HG03432 (cell line): ENCODE results near the gene PDGFRA.
"Not testable (repeated sequence)": the region's sequence is repeated elsewhere in the genome, so short reads cannot be mapped to it uniquely, and the experiment has no call there.

Experiments
- ATAC-seq: cut with Tn5 transposase; IDR thresholded peaks from one replicate; pipeline ENCODE4 v1.9.1; 2021; ENCODE audit warnings: mild to moderate bottlenecking, moderate library complexity; ENCODE audit not compliant: unreplicated experiment

The PDGFRA gene

DNA sequence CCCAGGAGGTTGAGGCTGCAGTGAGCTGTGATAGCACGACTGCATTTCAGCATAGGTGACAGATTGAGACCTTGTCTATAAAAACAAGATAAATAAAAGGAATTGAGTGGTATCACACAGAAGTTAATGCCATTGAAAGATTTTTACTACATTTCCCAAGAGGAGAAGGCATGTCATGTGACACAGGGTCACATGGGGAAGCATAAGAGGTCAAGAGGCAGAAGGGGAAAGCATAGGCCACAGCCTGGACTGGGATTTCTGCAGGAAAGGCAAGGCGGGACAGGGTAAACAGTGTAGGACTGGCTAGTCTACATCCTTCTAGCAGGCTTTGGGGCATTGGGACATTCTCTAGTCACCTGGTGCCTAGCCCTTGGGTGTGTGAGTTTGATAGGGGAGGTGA lies 88.6 kb downstream of the PDGFRA start:
- ATAC-seq: no peak

DNA sequence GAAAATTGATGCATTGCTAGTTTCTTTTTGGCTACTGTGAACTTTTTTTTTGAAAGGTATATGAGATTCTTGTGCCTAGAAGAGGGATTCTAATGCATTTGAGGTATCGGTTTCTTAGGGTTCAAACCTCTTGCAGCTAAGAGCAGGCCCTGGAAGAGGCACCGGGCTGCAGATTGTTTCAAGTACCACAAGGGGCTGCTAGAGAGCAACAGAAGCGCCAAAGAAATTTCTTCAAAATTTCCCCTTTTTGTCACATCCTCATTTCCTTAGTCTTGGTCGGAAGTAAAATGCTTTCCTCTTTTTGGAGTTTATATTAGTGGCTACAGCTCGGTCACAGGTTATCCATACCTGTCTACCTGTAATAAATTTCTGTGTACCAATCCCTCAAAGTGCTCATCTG lies 89.8 kb downstream of the PDGFRA start:
- ATAC-seq: peak; percentile 28

DNA sequence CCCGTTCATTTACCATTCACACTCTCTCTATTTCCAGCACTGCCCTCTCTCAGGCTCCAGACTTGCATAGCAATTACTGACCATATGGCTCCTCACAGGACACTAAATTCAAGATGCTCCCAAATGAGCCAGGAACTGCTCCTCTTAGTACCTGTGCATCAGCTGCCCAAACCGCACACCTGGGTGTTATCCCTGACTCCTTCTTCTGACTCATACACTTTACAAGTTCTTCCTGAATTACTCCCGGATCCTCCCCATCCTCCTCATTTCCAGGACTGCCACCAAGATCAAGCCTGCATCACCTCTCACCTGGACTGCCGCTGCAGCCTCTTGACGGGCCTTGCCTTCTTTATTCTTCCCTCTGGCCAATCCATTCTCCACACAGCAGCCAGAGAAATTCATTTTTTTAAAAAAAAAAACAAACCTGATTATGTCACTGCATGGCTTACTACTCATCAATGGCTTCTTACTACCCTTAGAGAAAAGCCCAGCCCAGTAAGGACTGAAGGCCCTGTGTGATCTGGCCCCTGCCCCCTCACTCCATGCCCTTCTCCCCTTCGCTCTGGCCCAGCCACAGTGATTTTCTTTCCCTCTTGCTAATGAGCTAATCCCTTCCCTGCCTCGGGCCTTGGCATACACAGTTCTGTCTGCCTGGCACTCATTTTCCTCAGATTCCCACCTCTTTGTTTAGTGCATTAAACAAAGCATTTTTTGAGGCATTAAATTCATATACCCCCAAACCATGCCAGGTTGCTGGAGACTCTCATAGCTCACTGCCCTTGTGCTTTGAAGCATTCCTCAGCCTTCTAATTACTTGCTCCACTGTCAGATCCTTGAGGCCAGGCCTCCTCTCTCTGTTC lies 92.0 kb downstream of the PDGFRA start:
- ATAC-seq: no peak

DNA sequence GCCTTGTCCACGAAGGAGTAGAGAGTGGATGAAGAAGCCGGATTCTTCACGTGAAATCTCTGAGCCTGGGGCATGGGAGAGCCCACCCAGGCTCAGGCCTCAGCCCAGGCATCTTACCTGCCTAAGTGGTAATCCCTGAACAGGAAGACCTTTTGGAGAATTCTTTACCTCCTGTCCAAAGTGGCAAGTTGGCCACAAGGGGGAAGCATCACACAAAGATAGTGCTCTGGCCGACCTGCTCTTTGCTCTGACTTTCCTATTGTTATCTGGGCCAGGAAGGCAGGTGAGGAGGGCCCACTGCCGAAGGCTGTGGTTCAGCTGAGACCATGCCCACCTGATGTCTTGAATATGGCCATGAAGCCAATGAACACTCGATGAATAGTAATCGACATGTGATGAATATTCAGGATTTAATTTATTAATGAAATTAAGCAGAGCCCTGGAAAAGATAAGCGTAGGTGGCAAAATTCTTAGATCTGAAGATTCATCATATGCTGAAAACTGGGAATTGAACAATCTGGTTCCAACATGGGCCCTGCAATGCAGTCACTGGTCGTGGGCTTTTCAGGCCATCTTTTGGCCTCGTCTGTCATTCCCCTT lies 93.8 kb downstream of the PDGFRA start:
- peak; percentile 80 for ATAC-seq

DNA sequence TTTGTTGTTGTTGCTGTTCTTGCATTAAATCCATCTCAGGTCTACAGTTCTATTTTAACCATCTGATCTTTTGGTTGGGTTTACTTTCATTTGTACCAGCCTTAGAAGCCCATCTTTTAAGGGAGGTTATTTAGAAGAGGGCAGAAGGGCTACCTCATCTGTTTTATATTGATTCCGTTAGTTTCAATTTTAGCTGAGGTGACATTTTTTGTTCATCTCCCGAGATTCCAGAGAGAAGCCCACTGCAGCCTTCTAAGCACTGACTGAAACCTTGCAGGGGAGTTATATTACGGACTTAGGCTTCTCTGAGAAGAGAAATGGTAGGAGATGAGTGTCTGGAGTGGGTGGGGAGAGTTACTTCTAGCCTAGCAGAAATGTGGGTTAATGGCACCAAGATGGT lies 101.8 kb downstream of the PDGFRA start:
- ATAC-seq: no peak

DNA sequence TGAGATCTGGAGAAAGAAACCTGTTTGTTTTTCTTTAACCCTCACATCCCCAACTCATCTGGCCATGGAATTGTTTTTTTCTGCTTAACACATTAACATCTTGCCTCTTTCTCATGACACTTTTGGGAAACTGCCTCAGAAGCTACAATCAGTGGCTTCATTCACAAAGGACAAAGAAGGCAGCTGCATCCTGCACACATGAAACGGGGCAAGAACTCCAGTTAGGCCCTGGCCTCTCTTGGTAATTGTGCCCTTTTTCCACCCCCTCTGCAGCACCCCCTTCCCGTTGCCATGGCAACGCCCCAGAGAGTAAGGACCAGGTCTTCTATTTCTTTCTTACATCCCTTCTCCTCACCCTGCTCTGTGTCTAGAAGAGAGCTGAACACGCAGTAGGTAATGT lies 103.4 kb downstream of the PDGFRA start:
- no peak for ATAC-seq

DNA sequence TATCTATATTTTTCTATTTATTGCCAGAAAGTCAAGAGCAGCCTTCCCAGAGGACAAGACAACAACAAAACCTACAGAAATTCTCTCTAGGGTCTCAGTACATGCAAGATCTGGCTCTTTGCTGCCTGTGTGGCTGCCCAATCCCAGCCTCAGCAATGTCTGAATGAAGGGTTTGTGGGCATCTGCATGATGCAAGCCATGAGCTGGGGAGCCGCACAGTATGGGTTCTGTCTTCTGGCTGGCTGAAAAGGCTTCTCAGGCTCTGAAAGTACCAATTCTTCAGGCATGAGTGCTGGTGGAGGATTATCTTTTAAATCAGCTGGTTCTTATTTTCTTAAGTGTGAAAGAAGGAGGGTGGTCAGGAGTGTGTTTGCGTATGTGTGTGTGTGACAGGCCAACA lies 104.6 kb downstream of the PDGFRA start:
- no peak for ATAC-seq

DNA sequence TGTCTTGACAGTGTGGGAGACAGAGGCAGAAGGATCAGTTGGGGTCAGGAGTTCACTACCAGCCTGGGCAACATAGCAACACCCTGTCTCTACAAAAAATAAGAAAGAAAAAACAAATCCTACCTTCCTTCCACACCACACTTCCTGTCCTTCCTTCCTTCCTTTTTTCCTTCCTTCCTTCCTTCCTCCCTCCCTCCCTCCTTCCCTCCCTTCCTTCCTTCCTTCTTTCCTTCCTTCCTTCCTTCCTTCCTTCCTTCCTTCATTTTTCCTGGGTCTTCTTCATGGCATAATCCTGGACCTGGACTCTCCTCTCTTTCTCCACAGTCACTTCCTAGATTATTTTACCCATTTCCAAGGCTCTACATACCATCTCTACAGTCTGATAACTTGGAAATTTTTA lies 105.7 kb downstream of the PDGFRA start:
- not testable (repeated sequence) for ATAC-seq

DNA sequence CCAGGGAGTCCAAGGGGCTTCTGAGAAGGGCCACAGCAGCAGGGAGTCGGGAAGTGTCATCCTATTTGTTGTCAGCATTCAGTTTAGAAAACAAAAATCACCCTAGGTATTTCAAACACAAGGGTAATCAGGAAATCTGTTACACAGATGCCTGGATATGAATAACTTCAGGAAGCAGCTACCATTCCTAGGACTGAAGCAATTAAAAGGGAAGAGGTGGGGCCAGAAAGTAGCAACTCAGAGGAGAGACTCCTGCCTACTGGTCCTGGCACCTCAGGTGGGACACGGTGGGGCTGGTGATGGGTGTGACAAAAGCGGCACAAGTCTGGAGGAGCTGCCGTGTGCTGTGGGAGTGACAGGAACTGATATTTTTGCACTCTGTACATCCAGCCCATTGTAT lies 107.9 kb downstream of the PDGFRA start:
- no peak for ATAC-seq

DNA sequence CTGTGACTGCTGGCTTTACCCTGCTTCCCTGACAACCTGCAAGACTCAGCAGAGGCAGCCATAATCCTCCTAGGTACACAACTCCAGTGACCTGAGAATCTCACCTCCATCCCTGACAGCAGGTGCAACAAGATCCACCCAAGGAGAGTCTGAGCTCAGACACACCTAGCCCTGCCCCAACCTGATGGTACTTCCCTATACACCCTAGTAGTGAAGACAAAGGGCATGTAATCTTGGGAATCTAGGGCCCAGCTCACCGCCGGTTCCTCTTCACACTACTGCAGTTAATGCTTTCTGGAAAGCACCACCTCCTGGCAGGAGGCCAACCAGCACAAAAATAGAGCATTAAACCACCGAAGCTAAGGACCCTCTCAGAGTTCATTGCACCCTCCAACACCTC lies 113.0 kb downstream of the PDGFRA start:
- ATAC-seq: not testable (repeated sequence)
